SHP77 (cell line): ENCODE data around the gene NAA25.
"Not testable (repeated sequence)": the region's sequence is repeated elsewhere in the genome, so short reads cannot be mapped to it uniquely, and the experiment has no call there.

Experiments
- DNase-seq, 2 experiments: peaks; one replicate each; lab custom pipeline; 2025; lab: John Stamatoyannopoulos, UW

The NAA25 gene

GRCh38 chr12:112116232-112117060 lies 7.9 kb upstream of the NAA25 start:
- peak; percentile 89 to 93 for DNase-seq

GRCh38 chr12:112115259-112116045 lies 6.9 kb upstream of the NAA25 start:
- DNase-seq = no peak

- DNase-seq = no peak
Observed at GRCh38 chr12:112112409-112113133, 4.0 kb upstream of the NAA25 start.

GRCh38 chr12:112111931-112112330 lies 3.3 kb upstream of the NAA25 start:
- no peak for DNase-seq

- DNase-seq = not testable (repeated sequence)
Observed at GRCh38 chr12:112110787-112111662, 2.4 kb upstream of the NAA25 start.

GRCh38 chr12:112107306-112108201 lies 1.0 kb downstream of the NAA25 start:
- DNase-seq = peak; percentile 15 to 27

GRCh38 chr12:112105891-112106290 lies 2.7 kb downstream of the NAA25 start:
- DNase-seq = no peak

GRCh38 chr12:112103758-112104503 lies 4.7 kb downstream of the NAA25 start:
- no peak for DNase-seq

GRCh38 chr12:112102746-112103145 lies 5.8 kb downstream of the NAA25 start:
- not testable (repeated sequence) for DNase-seq

- no peak for DNase-seq
Observed at GRCh38 chr12:112102127-112102526, 6.5 kb downstream of the NAA25 start.

GRCh38 chr12:112100500-112100899 lies 8.1 kb downstream of the NAA25 start:
- not testable (repeated sequence) for DNase-seq

- no peak for DNase-seq
Observed at GRCh38 chr12:112097641-112098040, 10.9 kb downstream of the NAA25 start.

GRCh38 chr12:112096667-112097066 lies 11.9 kb downstream of the NAA25 start:
- no peak for DNase-seq

- no peak for DNase-seq
Observed at GRCh38 chr12:112096070-112096469, 12.5 kb downstream of the NAA25 start.

GRCh38 chr12:112091563-112091962 lies 17.0 kb downstream of the NAA25 start:
- no peak for DNase-seq

- no peak for DNase-seq
Observed at GRCh38 chr12:112087851-112088250, 20.7 kb downstream of the NAA25 start.

- no peak for DNase-seq
Observed at GRCh38 chr12:112087055-112087850, 21.3 kb downstream of the NAA25 start.

- DNase-seq = no peak
Observed at GRCh38 chr12:112066566-112066965, 42.0 kb downstream of the NAA25 start.

- DNase-seq = no peak
Observed at GRCh38 chr12:112063273-112063672, 45.3 kb downstream of the NAA25 start.
